Stimulated activated naive CD8-positive, alpha-beta T cell treated with anti-CD3 and anti-CD28 coated beads, Interleukin-15, amount 100 ng/mL, for 72 hours (primary cell): ENCODE results near the gene ENPP6.

Source experiments
- ATAC-seq: fragments of 150-1000 bp; cut with Tn5 transposase; 2 replicates; pipeline ENCODE4 v1.10.0; 2021; ENCODE audit warnings: mild to moderate bottlenecking, moderate library complexity
- DNase-seq, 2 donors: peaks; one replicate each; pipeline ENCODE4 v3.0.0; 2021 to 2022
- H3K27ac Mint-ChIP-seq, 2 donors: one replicate each; pipeline ENCODE4 v1.8.0; 2022; ENCODE audit warnings: mild to moderate bottlenecking in 2 of 2, mixed read lengths in 2 of 2, moderate library complexity in 2 of 2
- H3K27me3 Mint-ChIP-seq: one replicate; pipeline ENCODE4 v1.8.0; 2022; ENCODE audit warnings: mixed read lengths
- H3K4me1 Mint-ChIP-seq: one replicate; pipeline ENCODE4 v1.8.0; 2022; ENCODE audit warnings: mild to moderate bottlenecking, mixed read lengths
- H3K4me3 Mint-ChIP-seq, 2 donors: one replicate each; pipeline ENCODE4 v1.8.0; 2022; ENCODE audit warnings: mild to moderate bottlenecking in 2 of 2, mixed read lengths in 2 of 2, moderate library complexity in 1 of 2
- H3K9me3 Mint-ChIP-seq, 2 donors: one replicate each; pipeline ENCODE4 v1.8.0; 2022; ENCODE audit warnings: mixed read lengths in 2 of 2

The ENPP6 gene

GRCh38 chr4:184250795-184251669, 33.4 kb upstream of the ENPP6 start:
- H3K27me3 Mint-ChIP-seq, result no peaks in the 10 kb centered on the region
- H3K27ac Mint-ChIP-seq, result peak overlapping the region; percentile 24 to 64
- no peaks in the 10 kb centered on the region for H3K9me3 Mint-ChIP-seq
- H3K4me1 Mint-ChIP-seq, result peaks cover 26% of the 10 kb centered on the region
- peak overlapping the region; percentile 26 to 41 for H3K4me3 Mint-ChIP-seq
- peak in 1 of 2 donors; percentile 36 for DNase-seq
- ATAC-seq, result peak; percentile 71

GRCh38 chr4:184248216-184248615, 30.5 kb upstream of the ENPP6 start:
- no peak overlapping the region for H3K27ac Mint-ChIP-seq
- no peak for ATAC-seq

GRCh38 chr4:184247421-184247820, 29.7 kb upstream of the ENPP6 start:
- ATAC-seq, result no peak
- H3K4me1 Mint-ChIP-seq, result peaks cover 20% of the 10 kb centered on the region
- no peak overlapping the region for H3K4me3 Mint-ChIP-seq
- H3K27ac Mint-ChIP-seq, result no peak overlapping the region
- peaks cover 0 to 7% of the 10 kb centered on the region in 2 donors for H3K9me3 Mint-ChIP-seq
- no peaks in the 10 kb centered on the region for H3K27me3 Mint-ChIP-seq
- no peak for DNase-seq

More at GRCh38 chr4:184248216-184248615, 30.5 kb upstream of the ENPP6 start:
- peaks cover 0 to 7% of the 10 kb centered on the region in 2 donors for H3K9me3 Mint-ChIP-seq
- no peak for DNase-seq
- no peak overlapping the region for H3K4me3 Mint-ChIP-seq
- H3K4me1 Mint-ChIP-seq, result peaks cover 21% of the 10 kb centered on the region
- H3K27me3 Mint-ChIP-seq, result no peaks in the 10 kb centered on the region

- DNase-seq (no peak), ATAC-seq (no peak)
- no peaks in the 10 kb centered on the region for H3K27me3 Mint-ChIP-seq
- H3K9me3 Mint-ChIP-seq, result peaks cover 0 to 7% of the 10 kb centered on the region in 2 donors
- no peak overlapping the region for H3K27ac Mint-ChIP-seq
- peaks cover 10% of the 10 kb centered on the region for H3K4me1 Mint-ChIP-seq
- H3K4me3 Mint-ChIP-seq, result no peak overlapping the region
Observed at GRCh38 chr4:184246426-184246825, 28.8 kb upstream of the ENPP6 start.

- ATAC-seq, result no peak
Observed at GRCh38 chr4:184238072-184238745, 20.5 kb upstream of the ENPP6 start.

GRCh38 chr4:184237612-184238011, 19.9 kb upstream of the ENPP6 start:
- H3K4me3 Mint-ChIP-seq, result peak overlapping the region; percentile 51 to 72
- peaks cover 50% of the 10 kb centered on the region for H3K4me1 Mint-ChIP-seq
- no peaks in the 10 kb centered on the region for H3K27me3 Mint-ChIP-seq
- ATAC-seq, result peak; percentile 97
- peak; percentile 21 to 71 for DNase-seq
- peaks cover 0 to 8% of the 10 kb centered on the region in 2 donors for H3K9me3 Mint-ChIP-seq
- H3K27ac Mint-ChIP-seq, result peak overlapping the region; percentile 97 to 99

More at GRCh38 chr4:184238072-184238745, 20.5 kb upstream of the ENPP6 start:
- DNase-seq, result no peak
- Mint-ChIP-seq H3K4me1 (peaks cover 45% of the 10 kb centered on the region), H3K9me3 (peaks cover under 1 to 8% of the 10 kb centered on the region in 2 donors), H3K4me3 (peak overlapping the region; percentile 42 to 72), H3K27me3 (no peaks in the 10 kb centered on the region), H3K27ac (peak overlapping the region; percentile 97 to 99)

- DNase-seq (no peak), ATAC-seq (no peak)
- peaks cover 0 to 8% of the 10 kb centered on the region in 2 donors for H3K9me3 Mint-ChIP-seq
- no peak overlapping the region for H3K4me3 Mint-ChIP-seq
- H3K4me1 Mint-ChIP-seq, result peaks cover 70% of the 10 kb centered on the region
- H3K27ac Mint-ChIP-seq, result peak overlapping the region in 1 of 2 donors; percentile 99
- no peaks in the 10 kb centered on the region for H3K27me3 Mint-ChIP-seq
Observed at GRCh38 chr4:184235526-184235925, 17.9 kb upstream of the ENPP6 start.

GRCh38 chr4:184234155-184234554, 16.5 kb upstream of the ENPP6 start:
- Mint-ChIP-seq H3K4me3 (no peak overlapping the region), H3K27me3 (no peaks in the 10 kb centered on the region), H3K27ac (peak overlapping the region in 1 of 2 donors; percentile 63), H3K9me3 (peaks cover 0 to 8% of the 10 kb centered on the region in 2 donors), H3K4me1 (peaks cover 83% of the 10 kb centered on the region)
- no peak for ATAC-seq
- DNase-seq, result no peak

- Mint-ChIP-seq H3K27me3 (peaks cover 8% of the 10 kb centered on the region), H3K4me1 (peaks cover 87% of the 10 kb centered on the region), H3K4me3 (no peak overlapping the region), H3K27ac (no peak overlapping the region), H3K9me3 (peaks cover 0 to 6% of the 10 kb centered on the region in 2 donors)
- DNase-seq (no peak), ATAC-seq (no peak)
Observed at GRCh38 chr4:184232975-184233374, 15.3 kb upstream of the ENPP6 start.

- no peak for ATAC-seq
- Mint-ChIP-seq H3K27me3 (peaks cover 9% of the 10 kb centered on the region), H3K4me1 (peaks cover 87% of the 10 kb centered on the region), H3K27ac (no peak overlapping the region), H3K9me3 (peaks cover 0 to 5% of the 10 kb centered on the region in 2 donors), H3K4me3 (no peak overlapping the region)
- no peak for DNase-seq
Observed at GRCh38 chr4:184232202-184232601, 14.5 kb upstream of the ENPP6 start.

GRCh38 chr4:184231573-184231972, 13.9 kb upstream of the ENPP6 start:
- ATAC-seq, result no peak
- H3K9me3 Mint-ChIP-seq, result peaks cover 0 to 5% of the 10 kb centered on the region in 2 donors
- no peak for DNase-seq
- H3K27ac Mint-ChIP-seq, result no peak overlapping the region
- H3K4me1 Mint-ChIP-seq, result peaks cover 82% of the 10 kb centered on the region
- H3K27me3 Mint-ChIP-seq, result peaks cover 9% of the 10 kb centered on the region
- H3K4me3 Mint-ChIP-seq, result no peak overlapping the region

- peaks cover 58% of the 10 kb centered on the region for H3K4me1 Mint-ChIP-seq
- H3K9me3 Mint-ChIP-seq, result peaks cover 5 to 8% of the 10 kb centered on the region in 2 donors
- peaks cover 15% of the 10 kb centered on the region for H3K27me3 Mint-ChIP-seq
- no peak for ATAC-seq
- H3K4me3 Mint-ChIP-seq, result no peak overlapping the region
- no peak for DNase-seq
- H3K27ac Mint-ChIP-seq, result no peak overlapping the region
Observed at GRCh38 chr4:184228056-184228705, 10.5 kb upstream of the ENPP6 start.

- H3K9me3 Mint-ChIP-seq, result no peaks in the 10 kb centered on the region
- no peak overlapping the region for H3K27ac Mint-ChIP-seq
Observed at GRCh38 chr4:184216515-184216914, 1.2 kb downstream of the ENPP6 start.

GRCh38 chr4:184215709-184216328, 1.9 kb downstream of the ENPP6 start:
- DNase-seq (no peak), ATAC-seq (no peak)
- Mint-ChIP-seq H3K27me3 (peaks cover 19% of the 10 kb centered on the region), H3K27ac (no peak overlapping the region), H3K9me3 (no peaks in the 10 kb centered on the region), H3K4me3 (no peak overlapping the region), H3K4me1 (no peaks in the 10 kb centered on the region)

More at GRCh38 chr4:184216515-184216914, 1.2 kb downstream of the ENPP6 start:
- Mint-ChIP-seq H3K4me3 (no peak overlapping the region), H3K27me3 (peaks cover 19% of the 10 kb centered on the region), H3K4me1 (no peaks in the 10 kb centered on the region)
- DNase-seq, result no peak
- no peak for ATAC-seq

- no peak overlapping the region for H3K27ac Mint-ChIP-seq
- no peak for DNase-seq
- H3K9me3 Mint-ChIP-seq, result no peaks in the 10 kb centered on the region
- peaks cover 19% of the 10 kb centered on the region for H3K27me3 Mint-ChIP-seq
- H3K4me1 Mint-ChIP-seq, result no peaks in the 10 kb centered on the region
- no peak for ATAC-seq
- no peak overlapping the region for H3K4me3 Mint-ChIP-seq
Observed at GRCh38 chr4:184214931-184215330, 2.7 kb downstream of the ENPP6 start.
